Mesendoderm (in vitro differentiated cells): Measurements from ENCODE around the gene TTR.

Source experiments
- DNase-seq: peaks from one replicate; pipeline ENCODE4 v3.0.0; 2013
- H2AK5ac ChIP-seq: 2 replicates; pipeline ENCODE4 v1.6.1; 2013; ENCODE audit warnings: low read length, inconsistent platforms
- H2BK120ac ChIP-seq: 2 replicates; pipeline ENCODE4 v1.6.1; 2013; ENCODE audit warnings: low read depth, mild to moderate bottlenecking, low read length, moderate library complexity, mixed read lengths
- H2BK15ac ChIP-seq: replicated peaks from 2 replicates; pipeline ENCODE4 v1.6.1; 2013; ENCODE audit warnings: low read depth, mild to moderate bottlenecking, moderate library complexity
- H2BK5ac ChIP-seq: 2 replicates; pipeline ENCODE4 v1.6.1; 2013; ENCODE audit warnings: low read length, inconsistent platforms
- H3K18ac ChIP-seq: 2 replicates; pipeline ENCODE4 v1.6.1; 2013; ENCODE audit warnings: mild to moderate bottlenecking, low read length, mixed read lengths
- H3K23ac ChIP-seq: one replicate; pipeline ENCODE4 v1.6.1; 2013; ENCODE audit warnings: low read length
- H3K27ac ChIP-seq: 2 replicates; pipeline ENCODE4 v1.5.1; 2013; ENCODE audit warnings: low read depth, mild to moderate bottlenecking, inconsistent platforms, low read length, moderate library complexity
- H3K27me3 ChIP-seq: 2 replicates; pipeline ENCODE4 v1.6.1; 2013; ENCODE audit warnings: low read length, control low read depth, mild to moderate bottlenecking, inconsistent platforms; ENCODE audit not compliant: insufficient read depth, poor library complexity
- H3K36me3 ChIP-seq: 2 replicates; pipeline ENCODE4 v1.6.1; 2013; ENCODE audit warnings: low read length, inconsistent platforms; ENCODE audit not compliant: control insufficient read depth, insufficient read depth
- H3K4ac ChIP-seq: one replicate; pipeline ENCODE4 v1.6.1; 2013; ENCODE audit warnings: low read depth, mild to moderate bottlenecking, low read length, moderate library complexity
- H3K4me1 ChIP-seq: 2 replicates; pipeline ENCODE4 v1.6.1; 2013; ENCODE audit warnings: low read depth, low read length, inconsistent platforms; ENCODE audit not compliant: control insufficient read depth
- H3K4me2 ChIP-seq: 2 replicates; pipeline ENCODE4 v1.6.1; 2013; ENCODE audit warnings: low read length
- H3K4me3 ChIP-seq: 2 replicates; pipeline ENCODE4 v1.5.1; 2013; ENCODE audit warnings: mild to moderate bottlenecking, low read length
- H3K56ac ChIP-seq: one replicate; pipeline ENCODE4 v1.6.1; 2013; ENCODE audit warnings: low read length
- H3K79me1 ChIP-seq: 2 replicates; pipeline ENCODE4 v1.6.1; 2013; ENCODE audit warnings: low read length, inconsistent platforms
- H3K79me2 ChIP-seq: 2 replicates; pipeline ENCODE4 v1.6.1; 2013; ENCODE audit warnings: mild to moderate bottlenecking, low read length; ENCODE audit not compliant: control insufficient read depth, insufficient read depth
- H3K9ac ChIP-seq: 2 replicates; pipeline ENCODE4 v1.6.1; 2013; ENCODE audit warnings: low read length, inconsistent platforms
- H4K5ac ChIP-seq: one replicate; pipeline ENCODE4 v1.6.1; 2013; ENCODE audit warnings: low read length
- H4K8ac ChIP-seq: one replicate; pipeline ENCODE4 v1.6.1; 2013; ENCODE audit warnings: low read depth, mild to moderate bottlenecking, control low read depth, low read length, moderate library complexity
- WGBS: extraction: QIAGEN DNeasy Blood & Tissue Kit; methylation state at CpG from one replicate; pipeline ENCODE4 v1.1.7; 2013; ENCODE audit warnings: low lambda C conversion rate, missing lambda C conversion rate; ENCODE audit not compliant: insufficient coverage; ENCODE audit errors: extremely low coverage; 5-methylcytosine and 5-hydroxymethylcytosine counted together

The TTR gene

GRCh38 chr18:31610286-31611205, 18.9 kb downstream of the TTR start:
- Histone ChIP-seq H2BK120ac (no peak overlapping the region), H3K79me2 (no peaks in the 10 kb centered on the region), H3K79me1 (no peaks in the 10 kb centered on the region), H3K27ac (no peak overlapping the region), H3K56ac (no peak overlapping the region), H2BK5ac (no peak overlapping the region), H4K5ac (no peak overlapping the region), H3K36me3 (no peaks in the 10 kb centered on the region), H3K18ac (no peak overlapping the region), H2BK15ac (no peak overlapping the region), H3K27me3 (no peaks in the 10 kb centered on the region), H3K4me1 (peaks cover 10% of the 10 kb centered on the region), H3K4ac (no peak overlapping the region), H3K9ac (no peak overlapping the region), H3K23ac (no peak overlapping the region), H3K4me2 (no peak overlapping the region), H4K8ac (no peak overlapping the region), H3K4me3 (no peak overlapping the region), H2AK5ac (no peak overlapping the region)
- DNase-seq, result peak; percentile 93
- no CpG with 5 or more reads among the region's 8 CpGs for WGBS

DNA sequence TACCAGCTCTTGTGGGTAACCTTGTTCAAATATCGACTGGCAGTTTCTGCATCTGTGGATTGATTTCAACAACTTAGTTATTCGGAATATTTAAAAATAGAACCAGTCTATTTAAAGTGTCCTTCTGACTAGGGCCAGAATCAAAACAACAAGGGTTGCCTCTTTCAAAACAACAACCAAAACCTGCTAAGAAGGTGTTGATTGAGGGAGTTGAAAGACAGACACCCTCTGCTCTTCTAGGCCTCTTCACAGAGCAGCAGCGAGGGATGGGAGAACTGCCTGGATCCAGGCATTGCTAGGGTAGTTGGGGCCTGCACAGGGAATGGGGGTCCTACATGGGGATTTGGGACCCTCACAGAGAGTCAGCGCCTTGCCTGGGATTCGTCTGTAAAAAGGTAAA, 19.8 kb downstream of the TTR start:
- Histone ChIP-seq H3K27me3 (no peaks in the 10 kb centered on the region), H4K8ac (no peak overlapping the region), H3K18ac (no peak overlapping the region), H3K79me2 (no peaks in the 10 kb centered on the region), H3K27ac (no peak overlapping the region), H3K4me1 (peaks cover 10% of the 10 kb centered on the region), H2AK5ac (no peak overlapping the region), H3K23ac (no peak overlapping the region), H3K36me3 (no peaks in the 10 kb centered on the region), H3K4me3 (no peak overlapping the region), H2BK120ac (no peak overlapping the region), H3K79me1 (no peaks in the 10 kb centered on the region), H3K4ac (no peak overlapping the region), H3K9ac (no peak overlapping the region), H4K5ac (no peak overlapping the region), H3K56ac (no peak overlapping the region), H3K4me2 (no peak overlapping the region), H2BK5ac (no peak overlapping the region), H2BK15ac (no peak overlapping the region)
- DNase-seq, result no peak
- WGBS, result no CpG with 5 or more reads among the region's 5 CpGs

- no peak overlapping the region for H4K8ac ChIP-seq
- WGBS, result no CpG with 5 or more reads among the region's 6 CpGs
- H3K36me3 ChIP-seq, result no peaks in the 10 kb centered on the region
These were observed 20.4 kb downstream of the TTR start for GRCh38 chr18:31612124-31612523.

GRCh38 chr18:31614044-31614443, 22.4 kb downstream of the TTR start:
- Histone ChIP-seq H3K4me3 (no peak overlapping the region), H3K9ac (no peak overlapping the region), H3K79me1 (no peaks in the 10 kb centered on the region), H3K4me2 (no peak overlapping the region), H3K4ac (no peak overlapping the region), H4K8ac (no peak overlapping the region), H2BK5ac (no peak overlapping the region), H2BK120ac (no peak overlapping the region), H3K23ac (no peak overlapping the region), H3K36me3 (no peaks in the 10 kb centered on the region), H3K79me2 (no peaks in the 10 kb centered on the region), H2BK15ac (no peak overlapping the region), H3K27me3 (no peaks in the 10 kb centered on the region), H4K5ac (no peak overlapping the region), H3K4me1 (peaks cover 10% of the 10 kb centered on the region), H3K56ac (no peak overlapping the region), H3K18ac (no peak overlapping the region), H3K27ac (no peak overlapping the region), H2AK5ac (no peak overlapping the region)
- DNase-seq, result no peak
- 100% methylated on average over 1 of the region's 2 CpGs for WGBS

More at GRCh38 chr18:31612124-31612523, 20.4 kb downstream of the TTR start:
- H3K18ac ChIP-seq, result no peak overlapping the region
- H3K4me1 ChIP-seq, result peaks cover 10% of the 10 kb centered on the region
- no peak overlapping the region for H3K9ac ChIP-seq
- H3K4ac ChIP-seq, result no peak overlapping the region
- no peak overlapping the region for H3K4me2 ChIP-seq
- no peak overlapping the region for H2AK5ac ChIP-seq
- H3K27ac ChIP-seq, result no peak overlapping the region
- H4K5ac ChIP-seq, result no peak overlapping the region
- no peaks in the 10 kb centered on the region for H3K79me2 ChIP-seq
- no peak overlapping the region for H3K4me3 ChIP-seq
- no peaks in the 10 kb centered on the region for H3K79me1 ChIP-seq
- no peak overlapping the region for H2BK5ac ChIP-seq
- H3K56ac ChIP-seq, result no peak overlapping the region
- no peak overlapping the region for H2BK120ac ChIP-seq
- no peaks in the 10 kb centered on the region for H3K27me3 ChIP-seq
- H3K23ac ChIP-seq, result no peak overlapping the region
- DNase-seq, result no peak
- H2BK15ac ChIP-seq, result no peak overlapping the region

- no peak overlapping the region for H4K8ac ChIP-seq
- no peak overlapping the region for H3K9ac ChIP-seq
- no peak overlapping the region for H2BK15ac ChIP-seq
- no peak overlapping the region for H2AK5ac ChIP-seq
- no peak for DNase-seq
- H3K79me2 ChIP-seq, result no peaks in the 10 kb centered on the region
- H3K23ac ChIP-seq, result no peak overlapping the region
- H3K4me3 ChIP-seq, result no peak overlapping the region
- H3K36me3 ChIP-seq, result no peaks in the 10 kb centered on the region
- H3K79me1 ChIP-seq, result no peaks in the 10 kb centered on the region
- H3K56ac ChIP-seq, result no peak overlapping the region
- H3K4ac ChIP-seq, result no peak overlapping the region
- no peak overlapping the region for H3K27ac ChIP-seq
- no peak overlapping the region for H3K4me2 ChIP-seq
- H2BK120ac ChIP-seq, result no peak overlapping the region
- H3K4me1 ChIP-seq, result peaks cover 2% of the 10 kb centered on the region
- no peak overlapping the region for H2BK5ac ChIP-seq
- no peak overlapping the region for H3K18ac ChIP-seq
- H4K5ac ChIP-seq, result no peak overlapping the region
- H3K27me3 ChIP-seq, result no peaks in the 10 kb centered on the region
- no CpG with 5 or more reads among the region's 4 CpGs for WGBS
These were observed 24.9 kb downstream of the TTR start for GRCh38 chr18:31616586-31616985.
